ENCODE measurements around the gene PGS1. TPM values are rescaled to one million over a fixed set of nuclear protein-coding genes. Genes with fewer than 3 reads are reported as not detected.

PGS1 gene, protein sequence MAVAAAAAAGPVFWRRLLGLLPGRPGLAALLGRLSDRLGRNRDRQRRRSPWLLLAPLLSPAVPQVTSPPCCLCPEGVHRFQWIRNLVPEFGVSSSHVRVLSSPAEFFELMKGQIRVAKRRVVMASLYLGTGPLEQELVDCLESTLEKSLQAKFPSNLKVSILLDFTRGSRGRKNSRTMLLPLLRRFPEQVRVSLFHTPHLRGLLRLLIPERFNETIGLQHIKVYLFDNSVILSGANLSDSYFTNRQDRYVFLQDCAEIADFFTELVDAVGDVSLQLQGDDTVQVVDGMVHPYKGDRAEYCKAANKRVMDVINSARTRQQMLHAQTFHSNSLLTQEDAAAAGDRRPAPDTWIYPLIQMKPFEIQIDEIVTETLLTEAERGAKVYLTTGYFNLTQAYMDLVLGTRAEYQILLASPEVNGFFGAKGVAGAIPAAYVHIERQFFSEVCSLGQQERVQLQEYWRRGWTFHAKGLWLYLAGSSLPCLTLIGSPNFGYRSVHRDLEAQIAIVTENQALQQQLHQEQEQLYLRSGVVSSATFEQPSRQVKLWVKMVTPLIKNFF
- 54.8 TPM for total RNA-seq

DNA sequence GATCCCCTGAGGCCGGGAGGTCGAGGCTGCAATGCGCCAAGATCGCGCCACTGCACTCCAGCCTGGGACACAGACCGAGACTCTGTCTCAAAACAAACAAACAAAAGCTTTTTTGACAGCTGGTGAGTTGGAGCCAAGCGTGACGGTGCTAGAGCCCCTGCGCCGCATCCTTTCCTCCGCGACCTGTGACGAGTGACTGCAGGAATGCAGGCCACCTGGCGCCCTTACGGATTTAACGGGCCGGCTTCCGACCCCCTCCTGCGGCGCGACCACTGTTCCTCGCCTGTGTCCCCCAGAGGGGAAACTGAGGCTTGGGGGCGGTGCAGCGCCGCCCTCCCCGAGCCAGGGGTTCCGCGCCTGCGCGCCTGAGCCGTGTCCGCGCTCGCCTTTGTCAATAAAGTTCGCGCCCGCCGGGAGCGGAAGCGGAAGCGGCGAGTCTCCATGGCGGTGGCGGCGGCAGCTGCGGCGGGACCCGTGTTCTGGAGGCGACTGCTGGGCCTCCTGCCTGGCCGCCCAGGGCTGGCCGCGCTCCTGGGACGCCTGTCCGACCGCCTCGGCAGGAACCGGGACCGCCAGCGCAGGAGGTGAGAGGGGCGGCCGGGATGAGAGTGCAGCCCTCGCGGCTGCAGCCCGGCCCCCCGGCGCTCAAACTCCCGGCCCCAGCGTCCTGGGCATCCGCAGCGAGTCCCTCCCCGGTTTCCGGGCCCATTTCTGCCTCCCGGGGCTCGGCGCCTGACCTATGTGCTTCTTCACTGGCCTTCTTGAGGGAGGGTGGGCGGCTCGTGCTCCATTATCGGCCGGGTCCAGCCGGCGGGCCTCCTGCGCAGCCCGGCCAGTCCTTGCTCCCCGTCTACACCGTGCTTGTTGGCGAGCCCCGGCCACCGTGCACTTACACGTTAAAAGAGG, at the start of gene PGS1:
Gene PGS1 (plus strand): TSS at position 425 of the 906 bp plus-strand sequence. CDS start 17 bp downstream, at position 442.

DNA sequence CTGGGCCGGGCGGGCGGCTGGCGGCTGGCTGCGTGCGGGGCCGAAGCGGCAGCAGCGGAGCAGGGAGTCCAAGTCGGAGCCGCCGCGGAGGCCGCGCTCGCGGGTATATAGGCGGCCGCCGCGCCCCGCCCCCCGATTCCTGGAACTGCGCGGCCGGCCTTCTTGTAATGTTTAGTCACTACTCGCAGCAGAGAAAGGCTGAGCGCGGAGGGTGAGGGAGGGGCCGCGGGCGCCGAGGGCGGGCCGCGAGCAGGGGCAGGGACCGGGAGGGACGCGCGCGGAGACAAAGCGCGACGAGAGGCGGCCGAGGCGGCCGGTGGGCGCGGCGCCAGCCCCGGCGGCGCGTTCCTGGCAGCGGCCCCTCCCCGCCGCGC, 18.5 kb upstream of the PGS1 start, which contains the start of gene SOCS3:
Gene SOCS3 (minus strand): TSS at position 81 of the 374 bp plus-strand sequence. CDS start 982 bp downstream, outside the sequence.

Small RNAs within 50 kb of the gene (small RNA-seq; reads per million reads assigned to genes)
- gene RF00415 (ENCODE audit: low replicate concordance) (not detected), gene RN7SL236P (ENCODE audit: low replicate concordance) (not detected)

Other genes with a start within 250 kb of the PGS1 start
- gene TMC6, start 249.9 kb upstream of the PGS1 start, total RNA-seq = 5.9 TPM
- 2.5 TPM for gene TMC8, start 247.9 kb upstream of the PGS1 start, total RNA-seq
- not detected for gene C17orf99, start 232.3 kb upstream of the PGS1 start, total RNA-seq
- 7.5 TPM for gene SYNGR2, start 210.1 kb upstream of the PGS1 start, total RNA-seq
- gene TK1, start 191.6 kb upstream of the PGS1 start, total RNA-seq = 4.1 TPM
- gene AFMID, start 191.3 kb upstream of the PGS1 start, total RNA-seq = 23.2 TPM
- gene BIRC5, start 164.4 kb upstream of the PGS1 start, total RNA-seq = 6.6 TPM
- gene TMEM235, start 147.0 kb upstream of the PGS1 start, total RNA-seq = not detected
- gene SOCS3, start 18.6 kb upstream of the PGS1 start, total RNA-seq = 3.1 TPM
- gene DNAH17, start 198.7 kb downstream of the PGS1 start, total RNA-seq = 0.31 TPM

Measured in parietal lobe (tissue), 2 donors.